Activated CD4-positive, alpha-beta T cell treated with anti-CD3 and anti-CD28 coated beads, Interleukin-2, amount 50 U/mL, for 4 hours (primary cell): ENCODE measurements around the gene ZNF350.
A peak's percentile ranks its signal among the peaks of the same experiment; 100 is the strongest.
"Not testable (repeated sequence)": the region's sequence is repeated elsewhere in the genome, so short reads cannot be mapped to it uniquely, and the experiment has no call there.

Experiments used
- DNase-seq, 2 experiments: peaks; one replicate each; pipeline ENCODE4 v3.0.0-alpha.2; 2020

The ZNF350 gene

GRCh38 chr19:51986309-51987291, at the start of gene ZNF350:
Gene ZNF350 (minus strand): TSS chr19:51986840. CDS start chr19:51974360, 12,480 bp downstream.
- peak; percentile 84 to 86 for DNase-seq

GRCh38 chr19:52034051-52034728, 47.5 kb upstream of the ZNF350 start:
- no peak for DNase-seq

- DNase-seq, result no peak
Measured at GRCh38 chr19:52028780-52029123, 42.1 kb upstream of the ZNF350 start.

- peak; percentile 81 to 82 for DNase-seq
Measured at GRCh38 chr19:52028027-52028779, 41.6 kb upstream of the ZNF350 start, which contains the start of gene ZNF614. Gene ZNF614 (minus strand): TSS chr19:52028379. CDS start chr19:52025745, 2,634 bp downstream.

- DNase-seq, result not testable (repeated sequence)
Measured at GRCh38 chr19:52026255-52026990, 39.8 kb upstream of the ZNF350 start.

- not testable (repeated sequence) for DNase-seq
Measured at GRCh38 chr19:52024478-52024877, 37.8 kb upstream of the ZNF350 start.

- DNase-seq, result no peak
Measured at GRCh38 chr19:52022193-52022592, 35.6 kb upstream of the ZNF350 start.

- DNase-seq, result no peak
Measured at GRCh38 chr19:52020506-52020905, 33.9 kb upstream of the ZNF350 start.

- no peak for DNase-seq
Measured at GRCh38 chr19:52010674-52011073, 24.0 kb upstream of the ZNF350 start.

GRCh38 chr19:52007806-52008557, 21.3 kb upstream of the ZNF350 start, which contains the start of gene ZNF615:
Gene ZNF615 (minus strand): TSS chr19:52008211. CDS start chr19:52003711, 4,500 bp downstream.
- DNase-seq, result peak; percentile 79 to 80

- DNase-seq, result no peak
Measured at GRCh38 chr19:52007451-52007805, 20.8 kb upstream of the ZNF350 start.

- no peak for DNase-seq
Measured at GRCh38 chr19:51994048-51994644, 7.5 kb upstream of the ZNF350 start.

GRCh38 chr19:51993422-51993821, 6.8 kb upstream of the ZNF350 start:
- DNase-seq, result no peak

- no peak for DNase-seq
Measured at GRCh38 chr19:51983361-51983760, 3.3 kb downstream of the ZNF350 start.

GRCh38 chr19:51980926-51981325, 5.7 kb downstream of the ZNF350 start:
- not testable (repeated sequence) for DNase-seq

- no peak for DNase-seq
Measured at GRCh38 chr19:51980116-51980736, 6.4 kb downstream of the ZNF350 start.

- no peak for DNase-seq
Measured at GRCh38 chr19:51978882-51979281, 7.8 kb downstream of the ZNF350 start.

- no peak for DNase-seq
Measured at GRCh38 chr19:51977346-51977745, 9.3 kb downstream of the ZNF350 start.

GRCh38 chr19:51976852-51977251, 9.8 kb downstream of the ZNF350 start:
- no peak for DNase-seq

- DNase-seq, result not testable (repeated sequence)
Measured at GRCh38 chr19:51975787-51976186, 10.9 kb downstream of the ZNF350 start.

GRCh38 chr19:51971624-51972023, 15.0 kb downstream of the ZNF350 start:
- no peak for DNase-seq
